DOHH2 (cell line): Measurements from ENCODE around the gene NTF4.

Experiments used
- CTCF ChIP-seq: fragments of 200-600 bp; sonication (generic); IDR thresholded peaks from one replicate; pipeline ENCODE4 v1.5.1; 2014; ENCODE audit warnings: antibody characterized with exemption, mild to moderate bottlenecking, low read depth, low read length; ENCODE audit not compliant: poor library complexity, severe bottlenecking
- EZH2phosphoT487 ChIP-seq: fragments of 200-600 bp; sonication (generic); IDR thresholded peaks from 2 replicates; pipeline ENCODE4 v1.6.1; 2017; ENCODE audit warnings: borderline replicate concordance, mild to moderate bottlenecking, antibody characterized with exemption, low read length, moderate library complexity, mixed read lengths

- TF ChIP-seq CTCF (no peak), EZH2phosphoT487 (no peak)
Observed at GRCh38 chr19:49061000-49061399, 3.6 kb downstream of the NTF4 start.
